ENCODE measurements around the gene CRYM. TPM values are rescaled to one million over a fixed set of nuclear protein-coding genes. Genes with fewer than 3 reads are reported as not detected.
"Not testable (repeated sequence)": the region's sequence is repeated elsewhere in the genome, so short reads cannot be mapped to it uniquely, and the experiment has no call there.

The CRYM gene
- total RNA-seq: not detected

GRCh38 chr16:21277927-21278706 lies at the start of gene CRYM:
Gene CRYM, minus strand, starts transcription at chr16:21278290. Its CDS starts 39 bp downstream, at chr16:21278251.
- no peak within 1 kb of the TSS for H3K27ac ChIP-seq (ENCODE audit: low read depth, low read length)
- H3K9me3 ChIP-seq (ENCODE audit: control insufficient read depth in 3 of 3, low read length in 3 of 3): no peaks in the 10 kb centered on the region
- peaks cover 18 to 28% (median 19%) of the 10 kb centered on the region in 3 donors for H3K27me3 ChIP-seq (ENCODE audit: control insufficient read depth in 3 of 3, insufficient read depth in 3 of 3, low read length in 3 of 3)
- peak within 1 kb of the TSS in 1 of 3 donors; percentile 64 for H3K9ac ChIP-seq (ENCODE audit: low read depth in 1 of 3, low read length in 3 of 3)
- H3K4me1 ChIP-seq (ENCODE audit: control insufficient read depth in 3 of 3, insufficient read depth in 3 of 3, low read length in 3 of 3): peaks cover 5 to 8% (median 7%) of the 10 kb centered on the region in 3 donors
- H3K36me3 ChIP-seq (ENCODE audit: control insufficient read depth in 3 of 3, insufficient read depth in 3 of 3, low read length in 3 of 3): no peaks in the 10 kb centered on the region
- H3K4me3 ChIP-seq (ENCODE audit: low read length in 3 of 3): peak within 1 kb of the TSS; percentile 63 to 71 (median 67)

GRCh38 chr16:21327046-21327445 lies 49.0 kb upstream of the CRYM start:
- Histone ChIP-seq H3K27ac (ENCODE audit: low read depth, low read length) (no peak overlapping the region), H3K36me3 (ENCODE audit: control insufficient read depth in 3 of 3, insufficient read depth in 3 of 3, low read length in 3 of 3) (no peaks in the 10 kb centered on the region), H3K4me1 (ENCODE audit: control insufficient read depth in 3 of 3, insufficient read depth in 3 of 3, low read length in 3 of 3) (no peaks in the 10 kb centered on the region), H3K9ac (ENCODE audit: low read depth in 1 of 3, low read length in 3 of 3) (no peak overlapping the region), H3K9me3 (ENCODE audit: control insufficient read depth in 3 of 3, low read length in 3 of 3) (no peaks in the 10 kb centered on the region), H3K4me3 (ENCODE audit: low read length in 3 of 3) (no peak overlapping the region), H3K27me3 (ENCODE audit: control insufficient read depth in 3 of 3, insufficient read depth in 3 of 3, low read length in 3 of 3) (no peaks in the 10 kb centered on the region)

- no peak overlapping the region for H3K9ac ChIP-seq (ENCODE audit: low read depth in 1 of 3, low read length in 3 of 3)
- H3K4me1 ChIP-seq (ENCODE audit: control insufficient read depth in 3 of 3, insufficient read depth in 3 of 3, low read length in 3 of 3): no peaks in the 10 kb centered on the region
- H3K27ac ChIP-seq (ENCODE audit: low read depth, low read length): no peak overlapping the region
- H3K27me3 ChIP-seq (ENCODE audit: control insufficient read depth in 3 of 3, insufficient read depth in 3 of 3, low read length in 3 of 3): no peaks in the 10 kb centered on the region
- H3K36me3 ChIP-seq (ENCODE audit: control insufficient read depth in 3 of 3, insufficient read depth in 3 of 3, low read length in 3 of 3): no peaks in the 10 kb centered on the region
- no peak overlapping the region for H3K4me3 ChIP-seq (ENCODE audit: low read length in 3 of 3)
- no peaks in the 10 kb centered on the region for H3K9me3 ChIP-seq (ENCODE audit: control insufficient read depth in 3 of 3, low read length in 3 of 3)
These were observed 48.4 kb upstream of the CRYM start for GRCh38 chr16:21326459-21326858.

GRCh38 chr16:21324267-21324666 lies 46.2 kb upstream of the CRYM start:
- Histone ChIP-seq H3K4me1 (ENCODE audit: control insufficient read depth in 3 of 3, insufficient read depth in 3 of 3, low read length in 3 of 3) (no peaks in the 10 kb centered on the region), H3K4me3 (ENCODE audit: low read length in 3 of 3) (no peak overlapping the region), H3K27ac (ENCODE audit: low read depth, low read length) (no peak overlapping the region), H3K9ac (ENCODE audit: low read depth in 1 of 3, low read length in 3 of 3) (no peak overlapping the region), H3K36me3 (ENCODE audit: control insufficient read depth in 3 of 3, insufficient read depth in 3 of 3, low read length in 3 of 3) (peaks cover 0 to 2% (median 0%) of the 10 kb centered on the region in 3 donors), H3K27me3 (ENCODE audit: control insufficient read depth in 3 of 3, insufficient read depth in 3 of 3, low read length in 3 of 3) (no peaks in the 10 kb centered on the region), H3K9me3 (ENCODE audit: control insufficient read depth in 3 of 3, low read length in 3 of 3) (no peaks in the 10 kb centered on the region)

GRCh38 chr16:21322251-21322650 lies 44.2 kb upstream of the CRYM start:
- H3K9ac ChIP-seq (ENCODE audit: low read depth in 1 of 3, low read length in 3 of 3); H3K27ac ChIP-seq (ENCODE audit: low read depth, low read length); H3K4me1 ChIP-seq (ENCODE audit: control insufficient read depth in 3 of 3, insufficient read depth in 3 of 3, low read length in 3 of 3); H3K27me3 ChIP-seq (ENCODE audit: control insufficient read depth in 3 of 3, insufficient read depth in 3 of 3, low read length in 3 of 3); H3K36me3 ChIP-seq (ENCODE audit: control insufficient read depth in 3 of 3, insufficient read depth in 3 of 3, low read length in 3 of 3); H3K9me3 ChIP-seq (ENCODE audit: control insufficient read depth in 3 of 3, low read length in 3 of 3); H3K4me3 ChIP-seq (ENCODE audit: low read length in 3 of 3): not testable (repeated sequence)

- Histone ChIP-seq H3K27ac (ENCODE audit: low read depth, low read length) (no peak overlapping the region), H3K27me3 (ENCODE audit: control insufficient read depth in 3 of 3, insufficient read depth in 3 of 3, low read length in 3 of 3) (no peaks in the 10 kb centered on the region), H3K4me1 (ENCODE audit: control insufficient read depth in 3 of 3, insufficient read depth in 3 of 3, low read length in 3 of 3) (no peaks in the 10 kb centered on the region), H3K4me3 (ENCODE audit: low read length in 3 of 3) (no peak overlapping the region), H3K9ac (ENCODE audit: low read depth in 1 of 3, low read length in 3 of 3) (no peak overlapping the region), H3K36me3 (ENCODE audit: control insufficient read depth in 3 of 3, insufficient read depth in 3 of 3, low read length in 3 of 3) (peaks cover 0 to 2% (median 0%) of the 10 kb centered on the region in 3 donors), H3K9me3 (ENCODE audit: control insufficient read depth in 3 of 3, low read length in 3 of 3) (no peaks in the 10 kb centered on the region)
These were observed 43.6 kb upstream of the CRYM start for GRCh38 chr16:21321736-21322135.

- Histone ChIP-seq H3K9me3 (ENCODE audit: control insufficient read depth in 3 of 3, low read length in 3 of 3) (no peaks in the 10 kb centered on the region), H3K27ac (ENCODE audit: low read depth, low read length) (no peak overlapping the region), H3K4me1 (ENCODE audit: control insufficient read depth in 3 of 3, insufficient read depth in 3 of 3, low read length in 3 of 3) (no peaks in the 10 kb centered on the region), H3K36me3 (ENCODE audit: control insufficient read depth in 3 of 3, insufficient read depth in 3 of 3, low read length in 3 of 3) (peaks cover 0 to under 1% (median 0%) of the 10 kb centered on the region in 3 donors), H3K9ac (ENCODE audit: low read depth in 1 of 3, low read length in 3 of 3) (no peak overlapping the region), H3K27me3 (ENCODE audit: control insufficient read depth in 3 of 3, insufficient read depth in 3 of 3, low read length in 3 of 3) (no peaks in the 10 kb centered on the region), H3K4me3 (ENCODE audit: low read length in 3 of 3) (no peak overlapping the region)
These were observed 36.2 kb upstream of the CRYM start for GRCh38 chr16:21314339-21314738.

- not testable (repeated sequence) for H3K27me3 ChIP-seq (ENCODE audit: control insufficient read depth in 3 of 3, insufficient read depth in 3 of 3, low read length in 3 of 3); H3K27ac ChIP-seq (ENCODE audit: low read depth, low read length); H3K4me3 ChIP-seq (ENCODE audit: low read length in 3 of 3); H3K9ac ChIP-seq (ENCODE audit: low read depth in 1 of 3, low read length in 3 of 3); H3K36me3 ChIP-seq (ENCODE audit: control insufficient read depth in 3 of 3, insufficient read depth in 3 of 3, low read length in 3 of 3); H3K4me1 ChIP-seq (ENCODE audit: control insufficient read depth in 3 of 3, insufficient read depth in 3 of 3, low read length in 3 of 3); H3K9me3 ChIP-seq (ENCODE audit: control insufficient read depth in 3 of 3, low read length in 3 of 3)
These were observed 34.8 kb upstream of the CRYM start for GRCh38 chr16:21312863-21313372.

GRCh38 chr16:21312046-21312445 lies 34.0 kb upstream of the CRYM start:
- not testable (repeated sequence) for H3K9me3 ChIP-seq (ENCODE audit: control insufficient read depth in 3 of 3, low read length in 3 of 3); H3K27me3 ChIP-seq (ENCODE audit: control insufficient read depth in 3 of 3, insufficient read depth in 3 of 3, low read length in 3 of 3); H3K9ac ChIP-seq (ENCODE audit: low read depth in 1 of 3, low read length in 3 of 3); H3K4me3 ChIP-seq (ENCODE audit: low read length in 3 of 3); H3K27ac ChIP-seq (ENCODE audit: low read depth, low read length); H3K36me3 ChIP-seq (ENCODE audit: control insufficient read depth in 3 of 3, insufficient read depth in 3 of 3, low read length in 3 of 3); H3K4me1 ChIP-seq (ENCODE audit: control insufficient read depth in 3 of 3, insufficient read depth in 3 of 3, low read length in 3 of 3)

GRCh38 chr16:21306712-21307111 lies 28.6 kb upstream of the CRYM start:
- not testable (repeated sequence) for H3K27ac ChIP-seq (ENCODE audit: low read depth, low read length); H3K9me3 ChIP-seq (ENCODE audit: control insufficient read depth in 3 of 3, low read length in 3 of 3); H3K4me3 ChIP-seq (ENCODE audit: low read length in 3 of 3); H3K9ac ChIP-seq (ENCODE audit: low read depth in 1 of 3, low read length in 3 of 3); H3K27me3 ChIP-seq (ENCODE audit: control insufficient read depth in 3 of 3, insufficient read depth in 3 of 3, low read length in 3 of 3); H3K36me3 ChIP-seq (ENCODE audit: control insufficient read depth in 3 of 3, insufficient read depth in 3 of 3, low read length in 3 of 3); H3K4me1 ChIP-seq (ENCODE audit: control insufficient read depth in 3 of 3, insufficient read depth in 3 of 3, low read length in 3 of 3)

All from skeletal muscle tissue (tissue), 4 donors.